DMS79 treated with DMSO at 0.1 percent for 48 hours (cell line): ENCODE results near the gene ERICH6B.

Experiments used
- DNase-seq: peaks from one replicate; lab custom pipeline; 2025; lab: John Stamatoyannopoulos, UW

Gene ERICH6B

DNA sequence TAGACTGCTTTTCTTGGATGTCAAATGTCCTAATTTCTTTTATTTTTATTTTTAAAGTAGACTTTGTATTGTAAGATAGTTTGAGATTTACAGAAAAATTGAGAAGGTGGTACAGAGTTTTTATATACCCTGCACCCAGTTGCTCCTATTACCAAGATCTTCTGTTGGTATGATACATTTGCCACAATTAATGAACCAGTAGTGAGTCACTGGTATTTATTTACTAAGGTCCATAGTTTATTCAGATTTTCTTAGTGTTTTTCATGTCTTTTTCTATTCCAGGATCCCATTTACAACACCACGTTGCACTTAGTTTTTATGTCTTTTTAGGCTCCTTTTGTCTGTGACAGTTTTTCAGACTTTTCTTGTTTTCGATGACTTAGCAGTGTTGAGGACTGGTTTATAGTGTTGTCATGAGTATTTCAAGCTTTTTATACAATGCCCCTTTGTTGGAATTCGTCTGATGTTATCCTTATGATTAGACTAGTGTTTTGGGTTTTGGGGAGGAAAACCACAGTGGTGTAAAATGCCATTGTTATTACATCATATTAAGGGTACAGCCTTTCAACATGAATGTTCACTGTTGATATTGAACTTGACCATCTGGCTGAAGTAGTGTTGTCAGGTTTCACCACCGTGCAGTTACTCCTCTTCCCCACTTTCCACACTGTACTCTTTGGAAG, 114.9 kb downstream of the ERICH6B start:
- DNase-seq: no peak

DNA sequence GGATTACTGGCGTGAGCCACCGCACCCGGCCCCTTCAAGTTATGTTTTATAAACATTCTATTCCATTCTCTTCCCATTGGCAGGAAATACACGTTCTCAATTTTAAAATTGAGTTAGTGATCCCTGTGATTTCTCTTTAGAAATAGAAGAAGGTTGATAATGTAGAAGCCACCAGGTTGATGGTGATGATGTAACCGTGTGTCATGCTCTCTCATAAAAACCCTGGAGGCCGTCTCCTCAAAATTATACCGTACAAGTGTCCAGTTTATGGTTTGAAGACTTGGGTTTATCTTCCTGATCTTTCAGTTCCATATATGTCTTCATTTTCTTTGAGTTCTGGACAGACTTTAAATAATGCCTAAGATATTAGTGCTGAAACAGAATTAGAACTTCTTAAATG, 118.6 kb downstream of the ERICH6B start:
- DNase-seq: no peak

DNA sequence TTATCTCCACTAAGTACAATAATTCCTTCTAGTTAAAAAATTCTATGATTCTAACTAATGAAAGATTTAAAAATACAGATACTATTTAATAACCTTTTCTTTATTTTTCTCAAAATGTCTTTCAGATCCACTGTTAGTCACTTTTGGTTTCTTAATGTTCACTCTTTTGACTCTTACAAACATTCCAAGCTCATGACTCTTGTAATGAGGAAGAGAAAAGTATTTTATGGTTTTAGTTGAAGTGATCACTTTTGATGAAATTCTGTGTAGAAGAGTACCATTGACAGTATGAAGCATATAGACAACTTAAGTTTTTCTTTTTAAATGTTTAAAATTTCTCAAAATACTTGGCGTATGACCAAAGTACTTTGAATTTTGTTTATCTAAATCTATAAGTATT, 123.0 kb downstream of the ERICH6B start:
- DNase-seq: no peak
